Measurements from ENCODE around the gene GPR137B.

GPR137B gene

DNA sequence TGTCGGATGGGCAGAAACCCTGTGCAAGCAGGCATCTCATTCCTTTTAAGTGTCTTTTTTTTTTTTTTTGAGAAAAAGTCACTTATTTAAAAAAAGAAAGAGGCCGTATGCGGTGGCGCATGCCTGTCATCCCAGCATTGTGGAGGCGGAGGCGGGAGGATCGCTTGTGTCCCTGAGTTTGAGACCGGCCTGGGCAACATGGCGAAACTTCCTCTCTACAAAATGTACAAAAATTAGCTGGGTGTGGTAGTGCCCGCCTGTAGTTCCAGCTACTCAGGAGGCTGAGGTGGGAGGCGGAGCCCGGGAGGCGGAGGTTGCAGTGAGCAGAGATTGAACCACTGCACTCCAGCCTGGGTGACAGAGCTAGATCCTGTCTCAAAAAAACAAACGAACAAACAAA lies 1.7 kb downstream of the GPR137B start:
- ATAC-seq (ENCODE audit: low read depth): no peak
- no peak overlapping the region for H3K27ac Mint-ChIP-seq
- H3K4me1 Mint-ChIP-seq: peaks cover 21% of the 10 kb centered on the region
- DNase-seq (ENCODE audit: low spot score in 2 of 2): no peak
- peaks cover 6% of the 10 kb centered on the region for H3K36me3 Mint-ChIP-seq
- H3K27me3 Mint-ChIP-seq: peaks cover 31% of the 10 kb centered on the region
- H3K4me3 Mint-ChIP-seq: peak overlapping the region; percentile 89
- peaks cover 1% of the 10 kb centered on the region for H3K9me3 Mint-ChIP-seq

DNA sequence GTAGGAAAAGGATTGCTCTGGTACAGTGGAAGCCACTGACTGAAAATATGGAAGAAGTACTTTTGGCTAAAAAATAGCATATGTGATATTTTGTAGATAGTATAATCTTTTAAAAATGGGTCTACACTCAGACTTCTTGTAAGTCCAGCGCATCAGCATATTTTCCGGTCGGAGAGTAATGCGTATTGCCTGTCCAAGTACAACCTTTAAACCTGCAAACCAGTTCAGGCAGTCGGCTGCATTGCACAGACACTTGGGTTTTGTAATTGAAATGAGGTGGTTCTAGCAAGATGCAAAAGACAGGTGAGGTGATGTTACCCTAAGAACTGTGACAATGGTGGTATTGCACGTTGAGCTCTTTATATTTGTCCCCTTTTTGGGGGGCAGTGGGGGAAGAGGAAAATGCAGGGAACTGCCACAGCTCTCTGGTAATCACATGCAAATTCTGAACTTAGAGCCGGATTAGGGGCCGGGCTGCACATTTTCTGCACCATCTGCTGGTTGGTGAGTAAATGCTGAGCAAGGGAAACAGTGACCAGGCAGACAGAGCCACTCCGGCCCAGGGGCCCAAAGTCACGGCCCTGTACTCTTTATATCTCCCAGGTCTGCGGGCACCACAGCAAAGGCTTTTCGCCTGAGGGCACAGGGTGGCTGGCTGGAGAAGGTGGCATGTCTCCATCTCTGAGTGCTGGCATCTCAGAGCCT lies 2.3 kb downstream of the GPR137B start:
- Mint-ChIP-seq H3K4me1 (peaks cover 21% of the 10 kb centered on the region), H3K4me3 (peak overlapping the region; percentile 57), H3K9me3 (peaks cover under 1% of the 10 kb centered on the region), H3K27ac (no peak overlapping the region), H3K36me3 (peaks cover 6% of the 10 kb centered on the region), H3K27me3 (peaks cover 32% of the 10 kb centered on the region)
- ATAC-seq (ENCODE audit: low read depth) (no peak), DNase-seq (ENCODE audit: low spot score in 2 of 2) (no peak)

DNA sequence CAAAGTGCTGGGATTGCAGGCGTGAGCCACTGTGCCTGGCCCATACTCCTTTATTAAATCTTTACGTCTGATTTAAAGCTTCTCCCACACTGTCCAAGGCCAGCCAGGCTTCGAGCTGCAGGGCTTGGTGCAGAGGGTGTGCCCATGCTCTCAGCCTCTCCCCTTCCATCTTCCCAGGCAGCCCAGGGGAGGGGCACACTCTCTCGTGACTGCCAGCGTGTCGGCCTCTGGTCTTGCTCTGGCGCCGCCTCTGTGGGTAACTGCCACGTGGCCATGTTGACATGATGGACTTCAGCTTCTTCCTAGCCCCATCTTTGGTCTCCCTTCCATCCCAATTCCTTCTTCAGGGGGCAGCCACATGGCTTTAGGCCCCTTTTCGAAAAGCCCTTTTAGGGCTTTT lies 4.7 kb downstream of the GPR137B start:
- Mint-ChIP-seq H3K9me3 (no peaks in the 10 kb centered on the region), H3K4me1 (peaks cover 16% of the 10 kb centered on the region)

DNA sequence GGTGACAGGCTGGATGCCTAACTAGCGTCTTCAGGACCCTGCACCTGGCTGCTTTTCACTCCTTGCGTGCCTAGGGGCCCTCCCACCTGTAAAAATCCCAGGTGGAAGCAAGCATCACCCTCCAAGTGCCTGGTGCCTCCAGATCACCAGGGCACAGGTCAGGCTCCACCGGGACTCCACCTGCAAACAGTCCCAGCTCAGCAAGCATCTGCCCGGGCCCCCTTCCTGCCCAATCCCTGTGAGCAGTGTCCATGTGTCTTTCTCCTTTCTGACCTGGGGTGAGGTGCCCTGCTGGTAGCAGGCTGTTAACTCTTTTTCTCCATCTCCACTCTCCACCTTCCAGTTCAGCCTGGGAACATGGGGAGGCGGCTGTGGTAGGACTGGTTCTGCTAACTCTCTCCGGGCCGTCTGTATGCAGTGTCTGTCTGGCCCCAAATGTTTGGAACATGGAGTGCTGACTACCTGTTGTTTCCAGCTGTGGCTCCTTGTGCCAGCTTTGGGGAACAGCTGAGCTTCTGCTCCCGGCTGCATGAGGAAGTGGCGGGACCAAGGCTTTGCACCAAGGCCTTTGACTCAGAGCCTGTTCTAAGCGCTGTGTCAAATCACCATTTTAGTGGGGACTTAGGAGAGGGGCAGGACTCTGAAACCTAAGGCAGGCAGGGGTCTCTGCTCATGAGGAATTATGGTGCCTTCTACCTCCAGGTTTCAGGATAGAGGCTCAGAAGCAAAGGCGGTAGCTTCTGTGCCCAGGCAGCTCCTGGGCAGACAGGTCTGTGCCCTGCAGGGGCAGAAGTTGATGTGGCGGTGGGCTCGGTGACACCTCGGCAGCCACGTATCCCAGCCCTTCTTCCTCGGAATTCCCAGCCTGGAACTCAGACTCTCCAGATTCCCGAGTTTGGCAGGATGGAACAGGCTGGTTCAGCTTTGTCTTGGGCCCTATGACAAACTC lies 5.5 kb downstream of the GPR137B start:
- no peak overlapping the region for H3K4me3 Mint-ChIP-seq
- H3K4me1 Mint-ChIP-seq: peaks cover 13% of the 10 kb centered on the region
- H3K27me3 Mint-ChIP-seq: peaks cover 33% of the 10 kb centered on the region
- no peaks in the 10 kb centered on the region for H3K9me3 Mint-ChIP-seq
- no peak overlapping the region for H3K27ac Mint-ChIP-seq
- DNase-seq (ENCODE audit: low spot score in 2 of 2) (no peak), ATAC-seq (ENCODE audit: low read depth) (no peak)
- peaks cover 4% of the 10 kb centered on the region for H3K36me3 Mint-ChIP-seq

More for the DNA sequence above, 4.7 kb downstream of the GPR137B start:
- ATAC-seq (ENCODE audit: low read depth) (no peak), DNase-seq (ENCODE audit: low spot score in 2 of 2) (no peak)
- Mint-ChIP-seq H3K4me3 (no peak overlapping the region), H3K36me3 (peaks cover 6% of the 10 kb centered on the region), H3K27ac (no peak overlapping the region), H3K27me3 (peaks cover 35% of the 10 kb centered on the region)

DNA sequence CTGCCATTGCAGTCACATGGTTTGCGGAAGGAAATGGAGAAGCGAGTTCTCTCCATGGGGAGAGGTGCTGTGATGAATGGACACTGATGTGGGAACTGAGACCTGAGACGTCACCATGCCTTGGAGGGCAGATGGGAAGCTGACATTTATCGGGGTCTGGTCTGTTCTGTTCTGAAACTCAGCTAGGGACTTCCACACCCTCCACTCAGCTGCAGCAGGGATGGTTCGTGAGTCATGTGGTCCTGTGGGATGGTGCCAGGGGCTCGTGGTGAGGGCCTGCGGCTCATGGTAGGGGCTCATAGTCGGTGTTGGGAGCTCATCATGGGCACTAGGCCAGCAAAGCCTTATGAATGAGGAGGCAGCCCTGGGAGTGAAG lies 6.1 kb downstream of the GPR137B start:
- Mint-ChIP-seq H3K27ac (no peak overlapping the region), H3K27me3 (peaks cover 36% of the 10 kb centered on the region), H3K36me3 (peaks cover 3% of the 10 kb centered on the region), H3K4me1 (peaks cover 10% of the 10 kb centered on the region), H3K4me3 (no peak overlapping the region), H3K9me3 (no peaks in the 10 kb centered on the region)
- ATAC-seq (ENCODE audit: low read depth) (no peak), DNase-seq (ENCODE audit: low spot score in 2 of 2) (no peak)

DNA sequence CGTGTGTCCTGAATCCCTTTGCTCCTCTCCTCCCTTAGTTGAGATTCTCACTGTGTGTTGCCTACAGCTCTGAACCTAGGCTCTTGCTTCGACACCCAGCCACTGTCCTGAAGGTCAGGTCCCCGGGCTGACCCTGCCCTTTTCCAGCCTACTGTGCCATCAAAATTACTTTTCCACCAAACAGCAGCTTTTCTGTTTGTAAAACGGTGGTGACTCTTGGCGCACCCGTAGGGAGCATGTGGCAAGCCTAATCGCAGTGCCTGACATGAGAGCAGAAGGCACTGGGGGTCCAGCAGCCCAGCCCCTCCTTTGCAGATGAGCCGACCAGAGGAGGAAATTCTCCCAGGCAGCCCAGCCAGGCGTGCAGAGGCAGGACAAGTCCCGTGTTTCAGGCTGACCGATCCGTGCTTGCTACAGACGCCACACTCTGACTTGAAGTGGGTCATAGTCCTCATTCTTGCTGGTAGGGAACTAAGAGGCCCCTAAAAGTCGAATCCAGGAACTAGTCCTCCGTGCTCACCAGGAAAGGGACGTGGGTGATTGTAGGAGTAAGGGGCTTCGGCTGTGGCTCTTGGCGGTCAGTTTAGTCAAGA lies 6.8 kb downstream of the GPR137B start:
- H3K27ac Mint-ChIP-seq: no peak overlapping the region
- H3K4me1 Mint-ChIP-seq: peaks cover 8% of the 10 kb centered on the region
- H3K4me3 Mint-ChIP-seq: no peak overlapping the region
- no peaks in the 10 kb centered on the region for H3K9me3 Mint-ChIP-seq
- H3K27me3 Mint-ChIP-seq: peaks cover 36% of the 10 kb centered on the region
- DNase-seq (ENCODE audit: low spot score in 2 of 2) (no peak), ATAC-seq (ENCODE audit: low read depth) (no peak)
- H3K36me3 Mint-ChIP-seq: peaks cover 3% of the 10 kb centered on the region

DNA sequence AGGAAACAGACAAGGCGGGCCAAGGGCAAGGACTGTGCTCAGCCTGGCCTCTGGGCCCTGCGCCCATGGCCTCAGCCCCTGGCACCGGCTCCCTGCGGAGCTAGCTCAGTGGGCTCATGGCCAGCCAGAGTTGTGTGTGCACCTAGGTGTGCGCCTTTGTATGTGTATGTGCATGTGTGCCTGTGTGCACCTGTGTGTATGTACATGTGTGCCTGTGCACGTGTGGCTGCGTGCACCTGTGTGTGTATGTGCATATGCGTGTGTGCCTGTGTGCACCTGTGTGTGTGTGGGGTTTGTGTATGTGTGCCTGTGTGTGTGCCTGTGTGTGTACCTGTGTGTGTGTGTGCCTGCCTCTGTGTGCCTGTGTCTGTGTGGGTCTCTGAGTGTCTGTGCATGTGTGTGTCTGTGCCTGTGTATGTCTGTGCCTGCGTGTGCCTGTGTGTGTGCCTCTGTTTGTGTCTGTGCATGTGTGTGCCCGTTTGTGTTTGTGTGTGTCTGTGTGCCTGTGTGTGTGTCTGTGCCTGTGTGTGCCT lies 7.4 kb downstream of the GPR137B start:
- Mint-ChIP-seq H3K27me3 (peaks cover 34% of the 10 kb centered on the region), H3K4me1 (peaks cover 4% of the 10 kb centered on the region), H3K4me3 (no peak overlapping the region), H3K36me3 (peaks cover 3% of the 10 kb centered on the region), H3K27ac (no peak overlapping the region), H3K9me3 (no peaks in the 10 kb centered on the region)
- DNase-seq (ENCODE audit: low spot score in 2 of 2): no peak
- no peak for ATAC-seq (ENCODE audit: low read depth)

DNA sequence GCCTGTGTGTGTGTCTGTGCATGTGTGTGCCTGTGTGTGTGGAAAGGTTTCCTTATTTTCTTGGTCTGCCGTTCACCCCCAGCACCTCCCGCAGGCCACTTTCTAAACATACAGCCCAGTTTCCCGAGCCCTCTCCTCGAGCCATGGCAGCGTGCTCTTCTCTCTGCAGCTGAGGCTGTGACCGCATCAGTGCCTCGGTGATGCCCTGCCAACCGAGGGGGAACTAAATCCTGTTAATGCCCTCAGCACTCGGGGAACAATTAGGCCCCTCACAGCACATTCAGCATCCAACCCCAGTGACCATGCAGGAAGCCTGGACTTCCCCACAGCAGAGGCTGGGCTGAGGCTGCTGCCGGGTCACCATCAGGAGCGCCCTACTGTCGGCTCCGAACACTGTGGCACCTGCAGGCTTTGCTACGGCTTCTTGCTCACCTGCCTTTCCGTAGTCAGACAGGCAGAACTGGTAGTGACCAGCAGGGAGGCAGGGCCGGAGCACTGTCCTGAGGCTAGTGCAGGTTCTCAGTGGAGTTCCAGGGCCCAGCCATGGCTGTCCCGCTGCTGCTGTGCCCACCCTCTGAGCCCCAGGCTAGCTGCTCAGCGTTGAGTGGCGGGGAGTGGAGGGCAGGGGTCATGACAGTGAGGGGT lies 8.1 kb downstream of the GPR137B start:
- no peak overlapping the region for H3K4me3 Mint-ChIP-seq
- DNase-seq (ENCODE audit: low spot score in 2 of 2): no peak
- ATAC-seq (ENCODE audit: low read depth): no peak
- no peak overlapping the region for H3K27ac Mint-ChIP-seq
- peaks cover 3% of the 10 kb centered on the region for H3K36me3 Mint-ChIP-seq
- H3K27me3 Mint-ChIP-seq: peaks cover 32% of the 10 kb centered on the region
- no peaks in the 10 kb centered on the region for H3K9me3 Mint-ChIP-seq
- peaks cover 4% of the 10 kb centered on the region for H3K4me1 Mint-ChIP-seq

DNA sequence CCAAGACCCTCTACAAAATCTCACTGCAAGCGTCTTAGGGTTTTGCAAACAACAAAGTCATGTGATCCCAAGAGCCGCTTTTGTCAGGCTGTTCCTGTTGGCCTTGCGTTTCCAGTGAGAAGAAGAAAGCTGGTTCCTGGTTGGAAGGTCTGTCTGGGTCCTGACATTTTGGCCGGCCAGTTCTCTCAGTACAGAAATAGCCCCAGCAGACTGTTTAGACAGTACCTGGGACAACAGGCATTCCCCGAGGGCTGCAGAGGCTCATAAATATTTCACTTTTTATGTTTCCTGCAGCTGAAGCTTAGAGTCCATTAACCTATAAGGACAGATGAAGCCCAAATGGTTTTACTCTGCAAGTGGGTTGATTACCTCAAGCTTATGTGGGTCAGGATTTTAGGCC lies 8.6 kb downstream of the GPR137B start:
- H3K36me3 Mint-ChIP-seq: peaks cover 4% of the 10 kb centered on the region
- peaks cover 9% of the 10 kb centered on the region for H3K4me1 Mint-ChIP-seq
- ATAC-seq (ENCODE audit: low read depth): no peak
- DNase-seq (ENCODE audit: low spot score in 2 of 2): no peak
- H3K9me3 Mint-ChIP-seq: no peaks in the 10 kb centered on the region
- peaks cover 34% of the 10 kb centered on the region for H3K27me3 Mint-ChIP-seq
- no peak overlapping the region for H3K27ac Mint-ChIP-seq
- H3K4me3 Mint-ChIP-seq: no peak overlapping the region

DNA sequence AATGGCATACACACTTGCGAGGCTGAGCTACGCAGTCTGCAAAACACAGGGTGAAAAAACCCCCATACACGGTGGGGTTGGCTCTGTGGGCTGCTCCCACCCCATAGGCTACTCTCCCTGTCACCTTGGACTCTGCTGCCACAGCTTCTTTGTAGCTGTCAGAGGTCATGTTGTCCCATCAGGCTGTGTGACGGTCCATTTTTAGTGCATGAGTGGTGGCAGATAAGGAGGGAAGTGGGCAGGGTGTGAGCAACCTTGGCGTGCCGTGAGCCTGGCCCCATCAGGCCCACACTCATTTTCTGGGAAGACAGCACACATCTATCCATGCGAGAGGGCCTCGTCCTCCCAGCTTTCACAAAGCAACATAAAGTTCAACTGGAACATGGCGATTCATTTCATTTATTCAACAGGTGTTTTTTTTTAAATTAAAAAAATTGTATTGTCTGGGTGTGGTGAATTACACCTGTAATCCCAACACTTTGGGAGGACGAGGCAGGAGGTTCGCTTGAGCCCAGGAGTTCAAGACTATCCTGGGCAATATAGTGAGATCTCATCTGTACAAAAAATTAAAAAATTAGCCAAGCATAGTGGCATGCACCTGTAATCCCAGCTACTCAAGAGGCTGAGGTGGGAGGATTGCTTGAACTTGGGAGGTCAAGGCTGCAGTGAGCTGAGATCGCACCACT lies 9.5 kb downstream of the GPR137B start:
- Mint-ChIP-seq H3K27ac (no peak overlapping the region), H3K4me3 (no peak overlapping the region), H3K36me3 (peaks cover 2% of the 10 kb centered on the region), H3K4me1 (peaks cover 16% of the 10 kb centered on the region), H3K9me3 (no peaks in the 10 kb centered on the region), H3K27me3 (peaks cover 32% of the 10 kb centered on the region)
- no peak for DNase-seq (ENCODE audit: low spot score in 2 of 2)
- ATAC-seq (ENCODE audit: low read depth): no peak

DNA sequence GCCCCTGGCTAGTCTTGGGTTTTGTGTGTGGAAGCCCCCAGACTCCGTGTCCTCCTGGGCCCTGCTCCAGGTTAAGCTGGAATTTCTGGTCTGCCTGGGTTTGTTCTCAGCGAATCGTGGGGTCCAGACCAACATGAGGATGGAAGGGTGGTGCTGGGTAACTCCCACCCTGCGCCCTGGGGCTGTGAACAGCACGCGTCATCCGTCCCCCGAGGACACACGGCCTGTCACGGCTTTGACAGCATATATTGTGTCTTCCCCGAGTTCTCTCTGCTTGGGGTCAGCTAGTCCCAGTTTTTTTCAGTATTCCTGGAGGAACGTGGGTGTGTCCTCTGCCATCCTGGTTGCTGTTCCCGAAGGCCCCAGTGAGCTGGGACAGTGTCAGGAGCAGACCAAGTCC lies 11.8 kb downstream of the GPR137B start:
- Mint-ChIP-seq H3K27ac (no peak overlapping the region), H3K4me1 (peaks cover 21% of the 10 kb centered on the region), H3K36me3 (peaks cover 2% of the 10 kb centered on the region), H3K9me3 (no peaks in the 10 kb centered on the region), H3K27me3 (peaks cover 30% of the 10 kb centered on the region), H3K4me3 (no peak overlapping the region)
- ATAC-seq (ENCODE audit: low read depth) (no peak), DNase-seq (ENCODE audit: low spot score in 2 of 2) (no peak)

DNA sequence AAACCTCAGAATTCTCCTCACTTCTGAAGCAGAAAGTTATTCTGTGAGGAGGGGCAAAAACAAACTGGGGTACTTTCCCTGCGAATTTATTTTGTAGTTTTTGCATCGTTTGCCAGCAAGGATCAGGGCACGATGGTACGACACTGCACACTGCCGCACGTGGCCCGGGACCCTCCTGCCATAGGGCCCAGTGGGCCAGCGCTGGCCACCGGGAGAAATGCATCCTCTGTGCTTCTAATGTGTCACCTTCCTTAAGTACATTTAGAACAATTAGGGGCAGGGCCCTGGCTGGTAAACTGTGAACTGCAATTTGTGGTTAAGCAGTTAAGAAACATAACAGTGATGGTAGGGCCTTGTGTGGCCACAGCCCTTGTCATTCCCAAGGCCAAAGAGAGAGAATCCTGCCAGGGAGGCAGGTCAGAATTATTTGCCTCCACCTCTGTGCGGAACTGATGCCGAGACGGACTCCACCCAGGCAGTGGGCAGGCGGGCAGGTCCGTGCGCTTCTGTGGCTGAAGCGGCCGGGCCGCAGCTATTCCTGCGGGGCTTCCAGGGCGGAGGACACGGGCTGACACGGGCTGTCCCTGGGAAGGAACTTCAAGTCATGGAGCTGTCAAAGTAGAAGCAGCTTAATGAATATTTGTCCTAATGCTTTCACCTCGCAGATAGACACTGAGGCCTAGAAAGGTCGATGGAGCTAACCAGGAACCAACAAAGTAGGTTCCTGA lies 12.5 kb downstream of the GPR137B start:
- H3K27ac Mint-ChIP-seq: no peak overlapping the region
- H3K4me1 Mint-ChIP-seq: peaks cover 26% of the 10 kb centered on the region
- ATAC-seq (ENCODE audit: low read depth) (no peak), DNase-seq (ENCODE audit: low spot score in 2 of 2) (no peak)
- H3K9me3 Mint-ChIP-seq: no peaks in the 10 kb centered on the region
- H3K4me3 Mint-ChIP-seq: no peak overlapping the region
- H3K36me3 Mint-ChIP-seq: peaks cover 2% of the 10 kb centered on the region
- peaks cover 27% of the 10 kb centered on the region for H3K27me3 Mint-ChIP-seq

DNA sequence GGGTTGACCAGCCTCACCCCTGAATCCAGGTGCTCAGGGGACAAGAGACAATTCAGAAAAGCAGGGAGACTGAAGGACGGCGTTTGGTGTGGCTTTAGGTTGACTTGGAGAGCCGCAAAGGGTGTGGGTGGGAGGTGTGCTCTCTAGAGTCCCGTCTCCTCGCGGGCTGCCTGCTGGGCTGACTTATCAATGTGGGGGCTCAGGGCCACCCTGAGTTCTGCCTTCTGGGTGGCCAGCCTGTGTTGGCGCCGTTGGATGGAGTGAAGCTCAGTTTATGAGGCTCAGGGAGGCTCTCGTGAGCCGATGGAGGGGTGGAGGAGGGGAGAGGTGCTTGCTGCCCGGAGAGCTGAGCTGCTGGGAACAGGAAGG lies 13.0 kb downstream of the GPR137B start:
- peak overlapping the region; percentile 68 for H3K27ac Mint-ChIP-seq
- DNase-seq (ENCODE audit: low spot score in 2 of 2) (no peak), ATAC-seq (ENCODE audit: low read depth) (no peak)
- no peaks in the 10 kb centered on the region for H3K9me3 Mint-ChIP-seq
- peaks cover 24% of the 10 kb centered on the region for H3K27me3 Mint-ChIP-seq
- peaks cover 29% of the 10 kb centered on the region for H3K4me1 Mint-ChIP-seq
- H3K36me3 Mint-ChIP-seq: peaks cover 2% of the 10 kb centered on the region
- no peak overlapping the region for H3K4me3 Mint-ChIP-seq
